Uterus (tissue), 2 donors: ENCODE results near the gene FGD6.

ENCODE experiments used
- POLR2A ChIP-seq, 2 donors: fragments of 450-650 bp; IDR thresholded peaks; one replicate each; pipeline ENCODE4 v1.6.1; 2016; ENCODE audit warnings: antibody characterized with exemption in 2 of 2, mild to moderate bottlenecking in 1 of 2, moderate library complexity in 1 of 2
- TF ChIP-seq, protein P1 (sequence below), 4 experiments: fragments of 200-600 bp in 2 of 4; fragments of 450-650 bp in 2 of 4; sonication (generic) in 2 of 4; IDR thresholded peaks; one replicate each; pipeline ENCODE4 v1.5.1; 2016 to 2019; ENCODE audit warnings: antibody characterized with exemption in 4 of 4, mild to moderate bottlenecking in 2 of 4, moderate library complexity in 1 of 4

DNA sequence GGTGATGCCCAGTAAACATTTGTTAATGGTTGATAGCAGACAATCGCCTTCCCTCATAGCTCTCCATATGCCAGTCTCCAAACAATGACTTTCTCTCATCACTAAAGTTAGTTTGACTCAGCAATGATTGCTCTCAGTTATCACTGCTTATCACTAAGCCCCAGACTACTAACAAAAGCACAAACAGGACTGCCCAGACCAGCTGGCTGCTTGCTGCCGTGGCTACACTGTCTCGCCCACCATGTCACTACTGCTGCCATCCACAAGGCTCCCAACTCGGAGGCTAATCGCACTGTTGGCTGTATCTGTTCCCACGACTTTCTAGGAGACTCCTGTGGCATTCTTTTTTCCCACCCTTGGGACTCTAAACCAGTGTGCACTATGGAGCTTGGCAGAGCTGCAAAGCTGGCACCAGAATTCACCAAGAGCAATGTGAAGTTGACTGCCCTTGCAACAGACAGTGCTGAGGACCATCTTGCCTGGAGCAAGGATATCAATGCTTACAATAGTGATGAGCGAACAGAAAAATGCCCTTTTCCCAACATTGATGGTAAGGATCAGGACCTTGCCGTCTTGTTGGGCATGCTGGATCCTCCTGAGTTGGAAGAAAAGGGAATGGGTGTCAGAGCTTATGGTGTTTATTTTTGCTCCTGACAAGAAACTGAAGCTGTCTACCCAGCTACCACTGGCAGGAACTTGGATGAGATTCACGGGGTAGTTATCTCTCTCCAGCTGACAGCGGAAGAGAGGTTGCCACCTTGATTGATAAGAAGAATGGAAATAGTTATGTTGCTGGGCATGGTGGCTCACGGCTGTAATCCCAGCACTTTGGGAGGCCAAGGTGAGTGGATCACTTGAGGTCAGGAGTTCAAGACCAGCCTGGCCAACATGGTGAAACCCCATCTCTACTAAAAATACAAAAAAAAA, 116.7 kb downstream of the FGD6 start:
- TF ChIP-seq, protein P1, sequence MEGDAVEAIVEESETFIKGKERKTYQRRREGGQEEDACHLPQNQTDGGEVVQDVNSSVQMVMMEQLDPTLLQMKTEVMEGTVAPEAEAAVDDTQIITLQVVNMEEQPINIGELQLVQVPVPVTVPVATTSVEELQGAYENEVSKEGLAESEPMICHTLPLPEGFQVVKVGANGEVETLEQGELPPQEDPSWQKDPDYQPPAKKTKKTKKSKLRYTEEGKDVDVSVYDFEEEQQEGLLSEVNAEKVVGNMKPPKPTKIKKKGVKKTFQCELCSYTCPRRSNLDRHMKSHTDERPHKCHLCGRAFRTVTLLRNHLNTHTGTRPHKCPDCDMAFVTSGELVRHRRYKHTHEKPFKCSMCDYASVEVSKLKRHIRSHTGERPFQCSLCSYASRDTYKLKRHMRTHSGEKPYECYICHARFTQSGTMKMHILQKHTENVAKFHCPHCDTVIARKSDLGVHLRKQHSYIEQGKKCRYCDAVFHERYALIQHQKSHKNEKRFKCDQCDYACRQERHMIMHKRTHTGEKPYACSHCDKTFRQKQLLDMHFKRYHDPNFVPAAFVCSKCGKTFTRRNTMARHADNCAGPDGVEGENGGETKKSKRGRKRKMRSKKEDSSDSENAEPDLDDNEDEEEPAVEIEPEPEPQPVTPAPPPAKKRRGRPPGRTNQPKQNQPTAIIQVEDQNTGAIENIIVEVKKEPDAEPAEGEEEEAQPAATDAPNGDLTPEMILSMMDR (IDR thresholded peaks at IDR 0.05), result no peak
- no peak for TF ChIP-seq POLR2A (IDR thresholded peaks at IDR 0.05)
